HK-2 (cell line): Measurements from ENCODE around the gene CPT1A.

Experiments
- DNase-seq: peaks from one replicate; pipeline ENCODE4 v3.0.0-alpha.2; 2018; ENCODE audit not compliant: unreplicated experiment

The CPT1A gene

GRCh38 chr11:68759991-68760390 is 81.7 kb downstream of the CPT1A start:
- no peak for DNase-seq

GRCh38 chr11:68757711-68758110 is 84.0 kb downstream of the CPT1A start:
- no peak for DNase-seq

GRCh38 chr11:68756171-68756766 is 85.4 kb downstream of the CPT1A start:
- DNase-seq, result no peak

GRCh38 chr11:68753300-68753699 is 88.4 kb downstream of the CPT1A start:
- no peak for DNase-seq

GRCh38 chr11:68751331-68751856 is 90.3 kb downstream of the CPT1A start, which contains the start of gene TESMIN:
TESMIN (minus strand) TSS chr11:68751520; CDS start chr11:68750660, 860 bp downstream.
- peak; percentile 88 for DNase-seq

- DNase-seq, result no peak
Observed at GRCh38 chr11:68751004-68751325, 90.8 kb downstream of the CPT1A start.

- no peak for DNase-seq
Observed at GRCh38 chr11:68750195-68751003, 91.3 kb downstream of the CPT1A start.

- no peak for DNase-seq
Observed at GRCh38 chr11:68749229-68750123, 92.2 kb downstream of the CPT1A start.

GRCh38 chr11:68748061-68748460 is 93.7 kb downstream of the CPT1A start:
- DNase-seq, result no peak

- no peak for DNase-seq
Observed at GRCh38 chr11:68743539-68743938, 98.2 kb downstream of the CPT1A start.

- no peak for DNase-seq
Observed at GRCh38 chr11:68741463-68741862, 100.3 kb downstream of the CPT1A start.

GRCh38 chr11:68735646-68736045 is 106.1 kb downstream of the CPT1A start:
- no peak for DNase-seq

GRCh38 chr11:68735125-68735524 is 106.6 kb downstream of the CPT1A start:
- DNase-seq, result no peak

GRCh38 chr11:68734111-68734510 is 107.6 kb downstream of the CPT1A start:
- DNase-seq, result no peak

GRCh38 chr11:68727783-68728182 is 113.9 kb downstream of the CPT1A start:
- DNase-seq, result no peak

- DNase-seq, result no peak
Observed at GRCh38 chr11:68724293-68724692, 117.4 kb downstream of the CPT1A start.

- no peak for DNase-seq
Observed at GRCh38 chr11:68722143-68722542, 119.6 kb downstream of the CPT1A start.

- DNase-seq, result no peak
Observed at GRCh38 chr11:68721075-68721474, 120.6 kb downstream of the CPT1A start.

- no peak for DNase-seq
Observed at GRCh38 chr11:68715456-68716122, 126.1 kb downstream of the CPT1A start.

GRCh38 chr11:68714060-68714856 is 127.5 kb downstream of the CPT1A start:
- DNase-seq, result no peak

GRCh38 chr11:68711114-68711513 is 130.6 kb downstream of the CPT1A start:
- DNase-seq, result no peak
